CD4-positive, alpha-beta T cell treated with Interferon gamma for 1 hour (primary cell): ENCODE measurements around the gene MPP2.
A peak's percentile ranks its signal among the peaks of the same experiment; 100 is the strongest.
"Not testable (repeated sequence)": the region's sequence is repeated elsewhere in the genome, so short reads cannot be mapped to it uniquely, and the experiment has no call there.

ENCODE experiments used
- DNase-seq: peaks from one replicate; pipeline ENCODE4 v3.0.0-alpha.2; 2020

MPP2 gene

GRCh38 chr17:43900858-43901754 lies 6.2 kb downstream of the MPP2 start:
- DNase-seq: no peak

DNA sequence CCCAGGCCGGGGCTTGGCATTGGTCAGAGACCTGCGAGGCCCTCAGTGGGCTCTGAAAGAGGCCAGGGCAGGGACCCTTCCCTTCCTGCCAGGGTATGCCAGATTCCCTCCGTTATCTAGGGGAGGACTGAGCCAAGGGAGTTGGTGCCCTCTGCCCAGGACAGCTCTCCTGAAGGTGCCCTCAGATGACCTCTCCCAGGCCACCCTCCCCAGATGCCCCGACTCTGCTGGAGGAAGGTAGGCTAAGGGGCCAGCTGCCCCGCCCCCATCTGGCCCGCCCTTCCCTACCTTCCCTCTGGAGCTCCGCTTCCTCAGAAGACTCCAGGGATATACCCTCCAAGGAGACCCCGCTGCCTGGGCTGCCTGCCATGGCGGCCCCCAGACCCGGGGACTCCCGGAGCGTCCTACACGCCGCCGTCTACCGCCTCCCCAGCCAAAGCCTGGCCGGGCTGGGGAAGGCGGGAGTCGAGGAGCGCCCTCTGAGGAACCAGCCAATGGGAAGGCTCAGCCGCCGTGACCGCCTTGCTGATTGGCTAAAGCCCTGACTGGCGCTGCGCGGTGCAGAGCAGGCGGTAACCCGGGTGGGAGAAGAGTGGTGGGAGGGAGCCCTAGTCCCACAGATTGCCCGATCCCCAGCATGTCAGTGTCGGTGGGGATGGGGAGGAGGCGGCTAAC lies 7.0 kb downstream of the MPP2 start:
- DNase-seq: peak; percentile 82

DNA sequence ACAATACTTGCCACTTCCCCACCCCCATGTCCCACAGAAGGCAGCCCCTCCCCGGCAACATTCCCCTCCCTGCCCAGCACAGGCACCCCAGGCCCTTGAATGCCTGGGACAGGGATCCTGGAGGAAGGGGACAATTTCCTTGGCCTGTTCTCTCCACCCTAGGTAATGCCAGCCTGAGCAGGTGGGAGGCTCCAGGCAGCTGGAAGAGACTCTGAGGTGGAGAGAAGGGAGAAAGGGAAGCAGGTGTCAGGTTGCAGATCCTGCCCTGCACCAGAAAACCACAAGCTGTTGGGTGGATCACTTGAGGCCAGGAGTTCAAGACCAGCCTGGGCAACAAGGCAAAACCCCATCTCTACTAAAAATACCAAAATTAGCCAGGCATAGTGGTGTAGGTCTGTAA lies 8.9 kb downstream of the MPP2 start:
- no peak for DNase-seq

DNA sequence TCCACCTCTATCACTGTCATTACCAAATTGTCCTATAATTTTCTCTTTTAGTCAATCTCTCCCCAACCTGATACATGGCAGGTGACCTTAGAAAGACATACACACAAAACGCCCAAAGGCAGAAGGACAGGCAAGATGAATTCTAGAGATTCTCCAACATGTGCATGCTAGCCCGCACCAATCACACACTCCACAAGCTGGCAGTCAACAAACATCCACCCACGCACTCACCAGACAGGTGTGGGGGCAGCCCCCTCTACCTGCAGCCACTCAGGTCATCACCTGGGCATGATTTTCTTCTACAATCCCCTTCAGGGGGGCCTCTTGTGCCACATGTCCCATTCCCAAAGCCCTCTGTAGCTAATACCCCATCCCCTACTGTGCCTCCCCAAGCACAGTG lies 9.5 kb downstream of the MPP2 start:
- no peak for DNase-seq

DNA sequence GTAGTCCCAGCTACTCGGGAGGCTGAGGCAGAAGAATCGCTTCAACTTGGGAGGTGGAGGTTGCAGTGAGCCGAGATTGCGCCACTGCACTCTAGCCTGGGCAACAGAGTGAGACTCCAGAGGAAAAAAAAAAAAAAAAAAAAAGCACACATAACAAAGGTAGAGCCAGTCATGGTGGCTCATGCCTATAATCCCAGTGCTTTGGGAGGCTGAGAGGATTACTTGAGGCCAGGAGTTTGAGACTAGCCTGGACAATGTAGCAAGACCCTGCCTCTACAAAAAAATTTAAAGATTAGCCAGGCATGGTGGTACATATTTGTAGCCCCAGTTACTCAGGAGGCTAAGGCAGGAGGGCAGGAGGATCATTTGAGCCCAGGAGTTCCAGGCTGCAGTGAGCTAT lies 12.8 kb downstream of the MPP2 start:
- DNase-seq: not testable (repeated sequence)

DNA sequence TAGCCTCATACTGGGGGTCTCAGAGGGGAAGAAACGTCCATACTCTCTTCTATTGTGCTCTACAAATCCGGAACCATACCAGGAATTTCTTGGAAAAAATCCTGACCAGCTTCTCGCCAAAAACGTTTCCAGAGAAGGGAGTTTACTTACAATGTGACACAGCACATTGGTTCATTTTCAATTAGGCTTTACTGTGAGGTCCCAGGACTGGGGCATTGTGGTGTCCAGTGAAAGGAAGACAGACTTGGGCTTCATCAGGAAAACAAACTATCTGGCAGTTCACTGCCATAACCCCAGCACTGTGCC lies 14.7 kb downstream of the MPP2 start:
- DNase-seq: no peak

GRCh38 chr17:43891851-43892646 lies 15.3 kb downstream of the MPP2 start:
- no peak for DNase-seq

DNA sequence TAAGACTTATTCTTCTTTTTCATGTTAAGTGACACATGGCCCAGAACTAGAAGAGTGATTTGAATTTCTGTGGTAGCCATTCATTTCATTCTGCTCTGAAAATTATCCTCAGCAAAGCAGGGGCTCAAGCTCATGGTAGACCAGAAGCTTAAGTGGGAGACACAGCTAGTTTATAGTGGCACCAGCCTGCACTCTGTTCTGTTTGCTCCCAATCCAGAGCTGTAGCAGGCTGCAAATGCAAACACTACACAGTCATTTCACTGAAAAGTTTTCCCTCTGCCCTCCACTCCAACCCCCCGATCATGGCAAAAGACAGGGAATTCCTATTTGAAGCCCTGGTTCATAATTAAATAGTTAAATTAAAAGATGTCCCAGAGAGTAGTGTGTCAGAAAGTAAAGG lies 17.1 kb downstream of the MPP2 start:
- no peak for DNase-seq

DNA sequence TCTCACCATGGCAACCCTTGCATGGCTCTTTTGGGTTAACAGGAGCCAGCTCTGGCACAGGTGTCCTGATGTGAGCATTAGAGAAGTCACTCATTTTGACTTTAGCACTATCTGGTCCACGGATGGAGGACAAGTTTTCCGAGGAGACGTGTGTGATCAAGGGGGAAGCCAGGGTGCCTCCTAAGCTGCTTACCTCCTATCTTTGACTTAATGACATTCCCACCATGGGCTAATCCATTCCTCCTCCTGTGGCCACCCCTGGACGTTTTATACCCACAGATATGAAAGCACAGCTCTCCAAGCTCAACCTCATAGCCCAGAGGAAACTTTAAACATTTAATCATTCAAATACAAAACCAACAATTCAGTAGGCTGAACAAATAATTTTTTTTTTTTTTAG lies 18.8 kb downstream of the MPP2 start:
- no peak for DNase-seq

GRCh38 chr17:43882761-43883415 lies 24.4 kb downstream of the MPP2 start:
- DNase-seq: no peak

- DNase-seq: no peak
Observed at GRCh38 chr17:43881758-43882505, 25.4 kb downstream of the MPP2 start.

- DNase-seq: no peak
Observed at GRCh38 chr17:43881181-43881580, 26.2 kb downstream of the MPP2 start.

DNA sequence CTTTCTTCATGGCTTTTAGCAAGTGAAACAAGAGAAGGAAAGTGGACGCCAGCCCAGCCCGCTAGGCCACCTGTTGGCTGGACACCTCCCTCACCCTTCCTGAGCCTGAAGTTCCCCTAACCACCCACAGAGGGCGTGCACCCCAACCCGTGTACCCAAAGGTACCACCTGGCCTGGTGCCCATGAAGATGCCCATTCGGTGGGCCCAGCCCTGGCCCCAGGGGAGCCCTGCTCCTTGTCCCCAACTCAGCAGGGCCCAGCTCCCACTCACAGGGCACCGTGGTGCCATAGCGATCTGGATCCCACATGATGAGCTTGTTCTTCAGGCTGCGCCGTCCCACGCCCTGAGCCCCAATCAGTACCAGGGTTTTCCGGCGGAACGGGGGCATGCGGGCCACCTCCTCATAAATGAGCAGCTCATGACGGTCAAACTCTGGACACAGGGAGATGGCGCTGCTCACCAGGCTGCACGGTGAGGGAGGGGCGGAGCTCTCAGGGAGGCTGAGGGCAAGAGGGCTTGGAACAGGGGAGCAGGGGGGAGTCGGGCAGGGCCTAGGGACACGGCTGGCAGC lies 26.8 kb downstream of the MPP2 start:
- DNase-seq: peak; percentile 21

DNA sequence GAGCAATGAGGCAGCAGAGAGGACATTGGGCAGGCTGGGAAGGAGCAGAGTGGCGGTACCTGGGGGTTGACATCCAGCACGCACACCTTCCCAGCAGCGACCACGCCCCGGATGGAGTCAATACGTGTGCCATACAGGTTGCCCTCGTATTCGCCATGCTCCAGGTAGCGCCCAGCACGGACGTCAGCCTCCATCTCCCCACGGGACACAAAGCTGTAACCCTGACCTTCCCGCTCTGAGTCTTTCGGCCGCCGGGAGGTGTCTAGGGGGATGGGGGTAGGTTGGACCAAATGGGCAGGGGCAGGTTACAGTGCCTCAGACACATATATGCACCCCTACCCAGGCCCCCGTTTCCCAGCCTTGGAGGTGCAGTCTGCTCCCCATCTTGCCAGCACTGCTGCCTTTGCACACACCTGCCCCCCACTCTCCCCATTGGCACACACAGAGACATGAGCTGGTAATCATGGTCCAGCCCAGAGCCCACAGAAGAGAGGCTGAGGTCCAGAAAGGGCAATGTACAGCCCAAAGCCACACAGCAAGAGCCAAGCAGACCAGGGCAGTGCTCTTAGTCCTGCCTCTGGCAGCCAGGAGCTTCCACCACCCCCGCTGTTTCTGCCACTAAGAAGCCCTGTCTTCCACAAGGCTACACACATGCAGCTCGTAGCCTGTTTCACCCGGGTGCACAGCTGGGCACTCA lies 27.5 kb downstream of the MPP2 start:
- no peak for DNase-seq

GRCh38 chr17:43878260-43879175 lies 28.8 kb downstream of the MPP2 start:
- peak; percentile 42 for DNase-seq

DNA sequence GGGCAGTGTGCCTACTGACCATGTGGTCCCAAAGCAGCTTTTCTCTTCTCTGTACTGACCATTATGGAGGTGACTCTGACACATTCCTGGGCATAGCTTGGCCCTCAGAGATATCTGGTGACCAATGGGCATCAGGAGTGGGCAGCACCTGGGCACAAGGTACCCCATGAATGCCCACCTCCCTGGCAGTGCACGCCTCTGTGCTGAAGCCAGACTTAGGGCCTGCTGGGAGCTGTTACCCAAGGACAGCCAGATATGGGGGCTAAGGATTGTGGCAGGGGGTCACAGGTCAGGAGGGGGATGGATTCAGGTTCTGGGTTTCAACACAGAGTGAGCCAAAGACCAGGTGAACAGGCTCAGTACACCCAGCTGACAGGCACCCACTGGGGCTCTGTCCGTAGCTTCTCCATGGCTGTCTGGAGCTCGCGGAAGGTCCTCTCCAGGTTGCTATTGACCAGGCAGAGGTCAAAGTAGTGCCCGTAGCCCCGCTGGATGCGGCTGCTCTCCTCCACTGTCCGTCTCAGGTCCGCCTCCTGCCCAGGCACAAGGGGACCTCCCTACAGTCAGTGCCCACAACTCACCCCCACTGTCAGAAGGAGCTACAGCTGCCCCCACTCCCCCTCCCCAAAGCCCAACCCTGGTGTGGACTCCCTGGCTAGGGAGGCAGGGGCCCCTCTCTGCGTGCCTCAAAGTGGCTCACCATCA lies 29.7 kb downstream of the MPP2 start:
- DNase-seq: no peak

DNA sequence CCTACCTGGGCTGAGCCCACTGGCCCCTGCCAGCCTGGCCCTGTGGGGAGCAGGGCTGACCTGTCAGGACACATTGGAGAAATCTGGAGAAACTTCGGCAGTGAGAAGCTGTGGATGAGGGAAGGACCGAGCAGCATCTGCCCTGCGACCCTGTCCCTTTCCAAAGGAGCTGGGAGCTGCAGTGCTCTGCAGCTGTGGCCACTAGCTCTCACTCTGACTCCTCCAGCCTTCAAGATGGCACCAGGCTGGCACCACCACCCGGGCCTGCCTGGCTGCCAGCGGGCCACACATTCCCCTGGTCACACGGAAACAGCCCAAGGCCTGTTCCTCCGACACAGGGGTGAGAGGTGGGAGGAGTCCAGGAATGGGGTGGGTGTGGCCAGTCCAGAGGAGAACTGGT lies 30.3 kb downstream of the MPP2 start:
- DNase-seq: no peak

DNA sequence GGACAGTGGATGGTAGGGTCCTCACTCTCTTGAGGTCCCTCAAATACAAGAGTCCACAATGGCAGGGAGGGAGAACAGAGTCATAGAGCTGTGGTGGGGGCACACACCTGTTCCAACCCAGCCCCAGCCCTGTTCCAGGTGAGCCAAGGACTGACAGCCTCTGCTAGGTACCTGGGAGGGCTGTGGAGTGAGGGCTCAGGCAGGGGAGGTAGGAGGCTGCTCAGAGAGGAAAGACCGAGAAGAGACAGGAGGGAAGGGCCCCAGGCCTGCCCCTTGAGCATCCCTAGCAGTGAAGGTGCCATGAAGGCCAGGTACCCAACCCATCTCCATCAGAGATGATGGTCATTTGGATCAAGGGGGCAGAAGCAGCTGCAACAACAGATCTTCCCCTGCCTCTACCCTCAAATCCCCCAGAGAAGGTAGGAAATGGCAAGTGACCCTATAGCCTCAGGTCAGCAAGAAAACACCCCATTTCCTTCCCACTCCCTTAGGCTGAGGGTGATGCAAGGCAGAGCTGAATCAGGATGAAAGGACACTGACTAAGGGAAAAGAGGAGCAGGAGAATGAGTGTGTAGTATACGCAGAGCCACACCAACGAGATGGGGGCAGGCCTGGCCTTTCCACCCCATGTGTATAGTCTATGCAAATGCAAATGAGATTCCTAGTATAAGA lies 31.7 kb downstream of the MPP2 start:
- DNase-seq: no peak

GRCh38 chr17:43874293-43874692 lies 33.0 kb downstream of the MPP2 start:
- DNase-seq: no peak
